BJ (cell line): Measurements from ENCODE around the gene B4GALT1. TPM values are rescaled to one million over a fixed set of nuclear protein-coding genes. Genes with fewer than 3 reads are reported as not detected.
A peak's percentile ranks its signal among the peaks of the same experiment; 100 is the strongest.

ENCODE experiments used
- CTCF ChIA-PET: fragments of 350-600 bp; formaldehyde crosslinking; extraction: SDS; loops from one replicate; lab custom pipeline; 2021; ENCODE audit warnings: antibody characterized with exemption, inconsistent platforms; lab: Yijun Ruan, JAX
- POLR2A ChIA-PET: fragments of 300-600 bp; sonication (Branson Sonifier 250); formaldehyde crosslinking; extraction: SDS; loops from one replicate; lab custom pipeline; 2021; ENCODE audit warnings: antibody characterized with exemption; lab: Charles Lee
- DNase-seq: peaks from one replicate; pipeline ENCODE4 v3.0.0-alpha.2; 2011; ENCODE audit warnings: low read depth
- H3K27me3 ChIP-seq: 2 replicates; pipeline ENCODE4 v1.6.0; 2011; ENCODE audit warnings: low read length; ENCODE audit not compliant: control insufficient read depth, insufficient read depth
- H3K36me3 ChIP-seq: 2 replicates; pipeline ENCODE4 v1.5.1; 2011; ENCODE audit warnings: low read length; ENCODE audit not compliant: control insufficient read depth, insufficient read depth
- H3K4me3 ChIP-seq: 2 replicates; pipeline ENCODE4 v1.5.1; 2011; ENCODE audit warnings: low read depth, mild to moderate bottlenecking, control low read depth, low read length
- CTCF ChIP-seq: IDR thresholded peaks from 2 replicates; pipeline ENCODE4 v1.5.1; 2011; ENCODE audit warnings: low read depth, mild to moderate bottlenecking, control low read depth, inconsistent platforms, low read length, moderate library complexity; ENCODE audit not compliant: insufficient read depth
- polyA plus RNA-seq: library from polyadenylated mRNA; depleted of rRNA; stranded (reverse); fragments of >200 nt; gene quantifications from 2 replicates; pipeline ENCODE4 v1.2.3, GENCODE V29; 2011

Gene B4GALT1
- polyA plus RNA-seq, 1 experiment: 85.6 TPM

- TF ChIP-seq CTCF: no peak
- Histone ChIP-seq H3K27me3 (no peaks in the 10 kb centered on the region), H3K4me3 (no peak overlapping the region), H3K36me3 (no peaks in the 10 kb centered on the region)
- DNase-seq: no peak
- ChIA-PET CTCF (interaction anchor here (0.9 to 1.1 kb wide), 4 partner anchors 9 to 52 kb away, joined by 3 read pairs; no protein-coding TSS in a partner anchor), POLR2A (no interaction called here)
Observed at GRCh38 chr9:33175649-33176325, 8.7 kb upstream of the B4GALT1 start.

- ChIA-PET POLR2A (no interaction called here), CTCF (interaction anchor here (1.3 kb wide), 1 partner anchor 21 kb away, joined by 3 read pairs; no protein-coding TSS in a partner anchor)
- DNase-seq: no peak
- H3K27me3 ChIP-seq: no peaks in the 10 kb centered on the region
- no peak for TF ChIP-seq CTCF
- H3K36me3 ChIP-seq: no peaks in the 10 kb centered on the region
- no peak overlapping the region for H3K4me3 ChIP-seq
Observed at GRCh38 chr9:33172256-33173238, 5.4 kb upstream of the B4GALT1 start.

- no peaks in the 10 kb centered on the region for H3K36me3 ChIP-seq
- TF ChIP-seq CTCF: peak; percentile 35
- ChIA-PET CTCF (interaction anchor here (1.0 to 2.3 kb wide), 4 partner anchors 9 to 56 kb away, joined by 3 to 10 read pairs (median 4); no protein-coding TSS in a partner anchor), POLR2A (interaction anchor here (0.6 kb wide), 1 partner anchor 53 kb away, joined by 3 read pairs; no protein-coding TSS in a partner anchor)
- no peak for DNase-seq
- H3K4me3 ChIP-seq: no peak overlapping the region
- no peaks in the 10 kb centered on the region for H3K27me3 ChIP-seq
Observed at GRCh38 chr9:33170464-33171415, 3.6 kb upstream of the B4GALT1 start.

- Histone ChIP-seq H3K27me3 (no peaks in the 10 kb centered on the region), H3K4me3 (no peak overlapping the region), H3K36me3 (no peaks in the 10 kb centered on the region)
- no peak for TF ChIP-seq CTCF
- ChIA-PET CTCF (interaction anchor here (1.1 to 2.3 kb wide), 4 partner anchors 11 to 89 kb away, joined by 3 to 10 read pairs (median 4); no protein-coding TSS in a partner anchor), POLR2A (no interaction called here)
- DNase-seq: no peak
Observed at GRCh38 chr9:33168941-33169544, 1.9 kb upstream of the B4GALT1 start.
